Activated CD4-positive, alpha-beta T cell treated with anti-CD3 and anti-CD28 coated beads, Interleukin-2, amount 50 U/mL, for 1 hour (primary cell): ENCODE measurements around the gene GPR155.
A peak's percentile ranks its signal among the peaks of the same experiment; 100 is the strongest.
"Not testable (repeated sequence)": the region's sequence is repeated elsewhere in the genome, so short reads cannot be mapped to it uniquely, and the experiment has no call there.

ENCODE experiments used
- DNase-seq: peaks from one replicate; pipeline ENCODE4 v3.0.0-alpha.2; 2020

The GPR155 gene

GRCh38 chr2:174438146-174438886, 48.5 kb downstream of the GPR155 start:
- no peak for DNase-seq

DNA sequence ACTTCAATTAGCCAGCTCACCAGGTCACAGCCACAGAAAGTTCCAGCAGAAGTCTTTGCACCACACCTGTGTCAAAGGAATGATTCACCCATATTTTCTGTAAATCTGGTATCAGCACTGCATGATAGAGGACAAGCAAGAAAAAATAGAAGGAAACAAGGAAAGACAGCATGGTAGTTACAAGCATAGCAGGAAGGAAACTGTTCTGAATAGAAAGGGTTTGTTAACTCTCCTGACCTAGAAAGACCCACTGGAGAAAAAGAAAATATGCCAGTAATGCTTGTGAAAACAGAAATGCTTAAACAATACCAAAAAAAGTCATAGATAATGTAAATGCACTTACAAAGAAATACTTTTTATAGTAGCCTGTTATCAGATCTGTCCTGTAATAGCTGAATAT, 50.5 kb downstream of the GPR155 start:
- DNase-seq: no peak

GRCh38 chr2:174431902-174432301, 54.9 kb downstream of the GPR155 start:
- no peak for DNase-seq

GRCh38 chr2:174430066-174430465, 56.8 kb downstream of the GPR155 start:
- DNase-seq: no peak

DNA sequence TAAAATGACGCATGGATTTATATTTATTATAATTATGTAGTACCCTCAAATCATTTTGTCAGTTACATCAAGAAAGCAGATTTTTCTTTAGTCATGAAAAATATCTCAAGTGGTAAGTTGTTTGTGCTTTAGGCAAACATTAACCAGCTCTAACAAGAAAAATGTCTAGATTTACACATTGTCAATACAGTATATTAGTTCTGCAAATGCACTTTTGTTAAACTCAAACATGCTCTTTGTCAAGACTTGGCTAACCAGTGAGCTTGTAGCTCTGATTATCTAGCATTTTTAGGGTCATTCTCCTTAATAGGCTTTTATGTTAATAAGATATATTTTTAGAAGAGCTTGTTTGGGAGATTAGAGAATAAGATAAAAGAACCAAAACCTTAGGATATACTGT, 58.6 kb downstream of the GPR155 start:
- DNase-seq: no peak

DNA sequence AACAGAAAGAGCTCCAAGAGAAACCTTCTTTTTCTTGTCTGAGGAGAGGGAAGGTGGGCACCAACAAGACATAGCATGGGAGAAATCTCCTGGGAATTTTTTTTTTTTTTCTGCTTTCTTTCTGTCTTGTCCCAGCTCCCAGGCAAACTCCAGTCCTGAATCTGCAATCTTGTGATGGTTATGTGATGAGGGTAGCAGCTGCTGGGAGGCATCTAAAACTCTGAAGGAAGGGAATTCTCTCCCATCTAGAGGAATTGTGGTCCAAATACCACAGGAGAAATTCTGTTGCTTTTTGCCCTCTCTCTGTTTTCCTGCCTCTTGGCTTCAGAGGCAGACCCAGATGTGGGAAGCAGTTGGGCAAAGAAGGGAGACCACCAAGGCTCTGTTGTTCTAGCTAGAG, 74.6 kb downstream of the GPR155 start:
- DNase-seq: no peak

GRCh38 chr2:174410039-174410438, 76.8 kb downstream of the GPR155 start:
- not testable (repeated sequence) for DNase-seq

DNA sequence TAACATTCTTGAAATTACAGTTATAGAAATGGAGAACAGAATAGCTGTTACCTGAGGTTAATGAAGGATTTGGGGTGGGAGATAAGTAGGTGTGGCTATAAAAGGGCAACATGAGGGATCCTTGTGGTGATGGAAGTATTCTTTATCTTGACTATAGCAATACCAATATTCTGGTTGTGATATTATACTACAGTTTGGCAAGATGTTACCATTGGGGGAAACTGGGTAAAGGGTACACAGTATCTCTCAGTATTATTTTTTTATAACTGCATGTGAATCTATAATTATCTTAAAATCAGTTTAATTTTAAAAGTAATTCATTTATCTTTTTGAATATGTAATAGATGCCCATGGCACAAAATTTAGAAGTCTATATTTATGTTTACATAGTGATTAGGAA, 83.2 kb downstream of the GPR155 start:
- DNase-seq: no peak

DNA sequence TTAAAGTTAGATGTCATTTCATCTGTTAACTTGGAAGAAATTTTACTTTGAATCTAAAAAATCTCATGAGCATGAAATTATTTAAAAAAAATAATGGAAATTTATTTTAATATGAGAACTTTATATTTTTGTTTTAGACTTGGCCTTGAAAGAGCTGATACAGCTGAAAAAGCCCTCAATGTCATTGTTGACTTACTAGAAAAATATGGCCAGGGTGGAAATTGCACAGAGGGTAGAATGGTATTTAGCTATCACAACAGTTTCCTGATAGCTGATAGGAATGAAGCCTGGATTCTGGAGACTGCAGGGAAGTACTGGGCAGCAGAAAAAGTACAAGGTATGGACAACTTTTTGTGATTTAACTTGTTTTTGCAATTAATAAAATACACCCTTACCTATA, 86.0 kb downstream of the GPR155 start:
- DNase-seq: no peak

GRCh38 chr2:174399171-174399570, 87.7 kb downstream of the GPR155 start:
- no peak for DNase-seq

DNA sequence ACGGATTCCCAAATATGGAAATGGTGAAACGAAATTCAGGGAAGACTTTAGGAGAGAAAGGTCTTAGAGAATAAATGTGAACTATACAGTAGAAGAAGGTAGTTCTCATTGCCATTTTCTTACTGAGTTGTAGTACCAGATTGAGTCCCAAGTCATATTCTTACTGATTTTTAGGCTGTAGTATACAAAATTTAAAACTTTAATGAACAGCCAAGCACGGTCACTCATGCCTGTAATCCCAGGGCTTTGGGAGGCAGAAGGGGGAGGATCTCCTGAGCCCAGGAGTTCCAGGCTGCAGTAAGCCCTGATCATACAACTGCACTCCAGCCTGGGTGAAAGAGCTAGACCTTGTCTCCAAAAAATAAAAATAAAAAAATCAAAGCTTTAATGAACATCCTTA, 89.1 kb downstream of the GPR155 start:
- no peak for DNase-seq

- peak; percentile 6 for DNase-seq
These were observed 90.7 kb downstream of the GPR155 start for GRCh38 chr2:174395969-174396630.

DNA sequence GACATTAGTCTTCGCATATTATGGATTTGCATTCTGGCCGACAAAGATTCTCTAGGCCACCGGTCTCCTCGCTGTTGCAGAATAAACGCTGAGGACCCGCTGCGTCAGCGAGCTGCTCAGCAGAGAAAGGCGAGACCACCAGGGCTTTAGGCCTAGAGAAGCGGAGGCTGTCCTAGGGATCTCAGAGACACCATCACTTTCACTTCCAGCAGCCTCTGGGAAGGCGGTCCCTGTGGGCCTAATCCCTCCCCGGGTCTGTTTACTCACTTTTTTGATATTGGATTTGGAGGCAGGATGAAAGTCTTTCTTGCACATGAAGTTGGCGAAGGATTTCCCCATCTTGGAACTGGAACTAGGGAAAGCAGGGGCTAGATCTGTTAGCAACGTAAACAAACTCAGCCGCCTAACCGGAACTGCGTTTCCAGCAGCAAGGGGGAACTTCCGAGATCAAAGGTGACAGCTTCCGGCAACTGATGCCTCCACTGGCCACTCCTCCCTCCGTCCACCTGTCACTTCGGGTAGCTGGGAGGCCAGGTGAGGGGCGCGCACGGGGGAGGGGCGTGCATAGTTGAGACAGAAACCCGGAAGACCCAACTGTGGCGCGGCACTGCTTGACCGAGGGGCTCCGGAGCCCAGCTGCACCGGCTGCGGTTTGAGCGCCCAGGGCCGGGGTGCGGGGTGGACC, 91.4 kb downstream of the GPR155 start, which contains the start of gene SCRN3:
TSS of gene SCRN3 (plus strand) at position 447 of the 685 bp plus-strand sequence. CDS start 2,554 bp downstream, outside the sequence.
- DNase-seq: peak; percentile 67

DNA sequence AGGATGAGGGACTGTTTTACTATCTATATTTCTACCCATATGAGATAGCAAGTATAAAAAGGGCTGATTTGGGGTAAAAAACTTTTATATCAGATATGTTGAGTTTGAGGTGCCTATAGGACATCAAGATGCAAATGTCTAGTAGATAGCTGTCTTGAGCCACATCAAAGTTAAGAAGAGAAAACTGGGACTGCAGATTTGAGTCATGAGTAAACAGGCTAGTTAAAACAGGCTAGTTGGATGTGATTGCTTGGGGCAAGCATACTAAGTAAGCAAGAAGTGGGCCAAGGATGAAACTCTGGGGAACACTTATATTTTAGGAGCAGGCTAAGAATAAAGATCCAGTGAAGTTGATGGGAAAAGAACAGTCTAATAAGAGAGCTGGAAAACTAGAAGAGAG, 94.1 kb downstream of the GPR155 start:
- no peak for DNase-seq

DNA sequence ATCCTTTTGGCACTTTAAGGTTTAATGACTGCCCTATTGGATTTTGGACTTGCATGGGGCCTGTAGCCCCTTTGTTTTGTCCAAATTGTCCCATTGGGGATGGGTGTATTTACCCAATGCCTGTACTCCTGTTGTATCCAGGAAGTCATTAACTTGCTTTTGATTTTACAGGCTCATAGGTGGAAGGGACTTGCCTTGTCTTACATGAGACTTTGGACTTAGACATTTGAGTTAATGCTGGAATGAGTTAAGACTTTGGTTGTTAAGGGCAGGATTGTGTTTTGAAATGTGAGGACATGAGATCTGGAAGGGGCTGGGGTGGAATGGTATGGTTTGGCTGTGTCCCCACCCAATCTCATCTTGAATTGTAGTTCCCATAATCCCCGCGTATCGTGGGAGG, 96.5 kb downstream of the GPR155 start:
- not testable (repeated sequence) for DNase-seq

DNA sequence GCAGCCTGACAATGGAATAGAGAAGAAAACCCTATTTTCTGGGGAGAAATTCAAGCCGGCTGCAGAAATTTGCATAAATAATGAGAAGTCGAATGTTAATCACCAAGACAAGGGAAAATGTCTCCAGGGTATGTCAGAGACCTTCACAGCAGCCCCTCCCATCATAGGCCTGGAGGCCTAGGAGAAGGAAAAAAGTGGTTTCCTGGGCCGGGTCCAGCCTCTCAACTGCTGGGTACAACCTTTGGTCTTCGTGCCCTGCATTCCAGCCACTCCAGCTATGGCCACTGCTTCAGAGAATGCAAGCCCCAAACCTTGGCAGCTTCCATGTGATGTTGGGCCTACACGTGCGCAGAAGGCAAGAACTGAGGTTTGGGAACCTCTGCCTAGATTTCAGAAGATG, 97.3 kb downstream of the GPR155 start:
- no peak for DNase-seq

DNA sequence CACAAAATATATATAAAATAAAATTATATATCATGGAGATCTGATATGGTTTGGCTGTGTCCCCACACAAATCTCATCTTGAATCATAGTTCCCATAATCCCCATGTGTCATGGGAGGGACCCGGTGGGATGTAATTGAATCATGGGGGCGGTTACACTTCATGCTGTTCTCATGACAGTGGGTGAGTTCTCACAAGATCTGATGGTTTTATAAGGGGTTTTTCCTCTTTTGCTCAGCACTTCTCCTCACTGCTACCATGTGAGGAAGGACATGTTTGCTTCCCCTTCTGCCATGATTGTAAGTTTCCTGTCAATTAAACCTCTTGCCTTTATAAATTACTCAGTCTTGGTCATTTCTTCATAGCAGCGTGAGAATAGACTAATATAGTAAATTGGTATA, 98.1 kb downstream of the GPR155 start:
- DNase-seq: not testable (repeated sequence)

GRCh38 chr2:174385201-174385600, 101.6 kb downstream of the GPR155 start:
- DNase-seq: no peak

DNA sequence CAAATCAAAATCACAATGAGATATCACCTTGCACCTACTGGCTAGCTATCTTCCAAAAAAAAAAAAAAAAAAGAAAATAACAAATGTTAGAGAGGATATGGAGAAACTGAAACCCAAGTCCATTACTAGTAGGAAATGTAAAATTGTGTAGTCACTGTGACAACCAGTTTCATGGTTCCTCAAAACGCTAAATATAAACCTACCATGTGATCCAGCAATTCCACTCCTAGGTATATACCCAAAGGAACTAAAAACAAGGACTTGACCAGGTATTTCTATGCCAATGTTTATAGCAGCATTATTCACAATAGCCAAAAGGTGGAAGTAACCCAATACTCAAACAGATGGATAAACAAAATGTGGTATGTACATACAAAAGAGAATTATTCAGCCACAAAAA, 103.0 kb downstream of the GPR155 start:
- no peak for DNase-seq
